ENCODE results near the gene AP5S1. TPM values are rescaled to one million over a fixed set of nuclear protein-coding genes. Genes with fewer than 3 reads are reported as not detected.
"Not testable (repeated sequence)": the region's sequence is repeated elsewhere in the genome, so short reads cannot be mapped to it uniquely, and the experiment has no call there.

Gene AP5S1
- polyA plus RNA-seq, 4 donors = 8.5 to 14.7 (median 12.0) TPM

DNA sequence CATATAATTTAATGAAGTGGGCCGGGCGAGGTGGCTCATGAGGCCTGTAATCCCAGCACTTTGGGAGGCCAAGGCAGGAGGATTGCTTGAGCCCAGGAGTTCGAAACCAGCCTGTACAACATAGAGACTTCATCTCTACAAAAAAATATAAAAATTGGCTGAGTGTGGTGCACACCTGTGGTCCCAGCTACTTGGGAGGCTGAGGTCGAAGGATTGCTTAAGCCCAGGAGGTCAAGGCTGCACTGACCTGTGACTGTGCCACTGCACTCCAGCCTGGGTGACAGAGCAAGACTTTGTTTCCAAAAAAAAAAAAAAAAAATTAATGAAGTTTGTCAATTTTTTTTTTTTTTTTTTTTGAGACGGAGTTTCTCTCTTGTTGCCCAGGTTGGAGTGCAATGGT is 9.5 kb downstream of the AP5S1 start:
- not testable (repeated sequence) for FAIRE-seq; DNase-seq; H3K27ac ChIP-seq (ENCODE audit: low read depth in 1 of 3, low read length in 2 of 3); H3K9me3 ChIP-seq (ENCODE audit: control insufficient read depth in 2 of 2, insufficient read depth in 1 of 2, low read depth in 1 of 2, low read length in 1 of 2); H3K4me1 ChIP-seq (ENCODE audit: control insufficient read depth in 3 of 3, insufficient read depth in 2 of 3, low read depth in 1 of 3, low read length in 2 of 3); H3K4me3 ChIP-seq (ENCODE audit: low read depth in 1 of 3, low read length in 3 of 3); H3K27me3 ChIP-seq (ENCODE audit: control insufficient read depth in 3 of 3, insufficient read depth in 3 of 3, low read length in 3 of 3)
- peaks cover 0 to 30% (median 0%) of the 10 kb centered on the region in 3 donors for H3K36me3 ChIP-seq (ENCODE audit: control insufficient read depth in 3 of 3, insufficient read depth in 2 of 3, low read depth in 1 of 3, low read length in 3 of 3)
- 95 to 99% (median 97%) methylated on average over 4 to 5 of the region's 5 CpGs for WGBS, 3 donors

DNA sequence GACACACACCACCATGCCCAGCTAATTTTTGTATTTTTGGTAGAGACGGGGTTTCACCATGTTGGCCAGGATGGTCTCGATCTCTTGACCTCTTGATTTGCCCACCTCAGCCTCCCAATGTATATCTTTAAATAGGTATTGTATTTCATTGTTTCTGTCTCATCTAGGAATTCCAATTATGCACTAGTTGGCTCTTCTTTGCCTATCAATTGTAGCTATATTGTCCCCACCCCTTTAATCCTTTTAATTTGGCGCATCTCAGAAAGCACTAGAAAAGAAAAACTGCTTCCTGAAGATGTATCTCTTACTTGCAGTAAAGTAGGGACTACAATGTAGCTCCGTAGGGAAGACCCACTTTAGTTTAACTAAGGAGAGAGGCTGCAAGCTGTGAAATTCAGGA is 15.8 kb downstream of the AP5S1 start:
- WGBS, 3 donors = 93 to 99% (median 98%) methylated on average over 4 of the region's 4 CpGs
- Histone ChIP-seq H3K9me3 (ENCODE audit: control insufficient read depth in 2 of 2, insufficient read depth in 1 of 2, low read depth in 1 of 2, low read length in 1 of 2) (peaks cover 0 to 3% of the 10 kb centered on the region in 2 donors), H3K4me1 (ENCODE audit: control insufficient read depth in 3 of 3, insufficient read depth in 2 of 3, low read depth in 1 of 3, low read length in 2 of 3) (no peaks in the 10 kb centered on the region), H3K27ac (ENCODE audit: low read depth in 1 of 3, low read length in 2 of 3) (no peak overlapping the region), H3K36me3 (ENCODE audit: control insufficient read depth in 3 of 3, insufficient read depth in 2 of 3, low read depth in 1 of 3, low read length in 3 of 3) (peaks cover 0 to 3% (median 0%) of the 10 kb centered on the region in 3 donors), H3K27me3 (ENCODE audit: control insufficient read depth in 3 of 3, insufficient read depth in 3 of 3, low read length in 3 of 3) (no peaks in the 10 kb centered on the region), H3K4me3 (ENCODE audit: low read depth in 1 of 3, low read length in 3 of 3) (no peak overlapping the region)
- FAIRE-seq (no peak), DNase-seq (no peak)

DNA sequence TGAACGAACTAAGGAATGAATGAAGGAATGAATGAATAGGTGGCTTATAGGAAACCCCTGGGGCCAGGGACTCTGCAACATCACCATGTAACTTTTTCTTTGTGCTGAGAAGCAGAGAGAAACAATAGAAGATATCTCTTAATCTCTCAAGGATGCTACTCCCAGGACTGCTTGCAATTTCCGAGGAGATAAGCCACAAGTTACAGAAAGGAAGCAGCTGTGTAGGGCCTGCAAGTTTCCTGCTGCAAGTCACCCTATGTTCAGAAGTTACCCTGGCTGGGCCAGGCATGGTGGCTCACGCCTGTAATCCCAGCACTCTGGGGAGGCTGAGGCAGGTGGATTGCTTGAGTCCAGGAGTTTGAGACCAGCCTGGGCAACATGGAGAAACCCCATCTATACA is 19.0 kb downstream of the AP5S1 start:
- Histone ChIP-seq H3K4me1 (ENCODE audit: control insufficient read depth in 3 of 3, insufficient read depth in 2 of 3, low read depth in 1 of 3, low read length in 2 of 3) (peaks cover 0 to 10% (median 4%) of the 10 kb centered on the region in 3 donors), H3K27ac (ENCODE audit: low read depth in 1 of 3, low read length in 2 of 3) (no peak overlapping the region), H3K27me3 (ENCODE audit: control insufficient read depth in 3 of 3, insufficient read depth in 3 of 3, low read length in 3 of 3) (no peaks in the 10 kb centered on the region), H3K9me3 (ENCODE audit: control insufficient read depth in 2 of 2, insufficient read depth in 1 of 2, low read depth in 1 of 2, low read length in 1 of 2) (peaks cover 0 to 3% of the 10 kb centered on the region in 2 donors), H3K4me3 (ENCODE audit: low read depth in 1 of 3, low read length in 3 of 3) (no peak overlapping the region), H3K36me3 (ENCODE audit: control insufficient read depth in 3 of 3, insufficient read depth in 2 of 3, low read depth in 1 of 3, low read length in 3 of 3) (no peaks in the 10 kb centered on the region)
- DNase-seq (no peak), FAIRE-seq (no peak)
- WGBS, 3 donors = 73 to 88% (median 84%) methylated on average over 3 of the region's 3 CpGs

DNA sequence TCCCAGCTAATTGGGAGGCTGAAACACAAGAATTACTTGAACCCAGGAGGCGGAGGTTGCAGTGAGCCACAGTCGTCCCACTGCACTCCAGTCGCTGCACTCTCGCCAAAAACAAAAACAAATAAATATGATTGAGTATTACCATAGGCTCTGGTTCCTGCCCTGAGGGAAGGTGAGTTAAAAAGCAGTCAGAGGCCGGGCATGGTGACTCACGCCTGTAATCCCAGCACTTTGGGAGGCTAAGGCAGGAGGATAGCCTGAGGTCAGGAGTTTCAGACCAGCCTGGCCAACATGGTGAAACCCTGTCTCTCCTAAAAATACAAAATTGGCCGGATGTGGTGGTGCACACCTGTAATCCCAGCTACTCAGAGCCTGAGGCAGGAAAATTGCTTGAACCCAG is 19.9 kb downstream of the AP5S1 start:
- WGBS, 3 donors = 92 to 95% (median 94%) methylated on average over 7 of the region's 7 CpGs
- H3K27ac ChIP-seq (ENCODE audit: low read depth in 1 of 3, low read length in 2 of 3); DNase-seq: not testable (repeated sequence)

DNA sequence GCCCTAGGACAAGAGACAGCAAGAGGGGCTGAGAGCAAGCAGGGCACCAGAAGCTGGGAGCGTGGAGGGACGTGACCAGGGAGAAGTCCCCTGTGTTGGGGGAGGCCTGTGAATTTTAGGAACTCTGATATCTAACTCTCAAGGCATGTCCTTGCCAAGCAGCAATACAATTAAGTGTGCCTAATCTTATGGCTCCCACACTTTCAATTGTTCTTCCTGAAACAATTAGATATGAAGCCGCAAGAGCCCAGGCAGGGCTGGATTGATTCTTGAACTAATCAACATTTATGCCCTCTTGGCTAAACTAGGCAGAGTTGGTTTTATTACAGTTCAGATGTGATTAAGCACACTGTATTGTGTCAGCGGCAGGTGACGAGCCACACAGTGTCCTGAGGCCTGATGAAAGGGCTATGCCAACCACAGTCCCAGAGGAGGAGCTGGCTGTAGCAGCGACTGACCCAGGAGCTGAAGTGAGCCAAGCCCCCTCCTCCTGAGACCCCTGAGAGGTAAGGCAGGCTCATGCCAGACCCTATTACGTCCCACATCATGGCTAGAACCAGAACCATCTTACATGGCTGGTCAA is 22.1 kb downstream of the AP5S1 start:
- Histone ChIP-seq H3K27me3 (ENCODE audit: control insufficient read depth in 3 of 3, insufficient read depth in 3 of 3, low read length in 3 of 3) (no peaks in the 10 kb centered on the region), H3K4me1 (ENCODE audit: control insufficient read depth in 3 of 3, insufficient read depth in 2 of 3, low read depth in 1 of 3, low read length in 2 of 3) (peaks cover 0 to 21% (median 5%) of the 10 kb centered on the region in 3 donors), H3K27ac (ENCODE audit: low read depth in 1 of 3, low read length in 2 of 3) (peak overlapping the region; percentile 31 to 93 (median 89)), H3K9me3 (ENCODE audit: control insufficient read depth in 2 of 2, insufficient read depth in 1 of 2, low read depth in 1 of 2, low read length in 1 of 2) (no peaks in the 10 kb centered on the region), H3K4me3 (ENCODE audit: low read depth in 1 of 3, low read length in 3 of 3) (no peak overlapping the region), H3K36me3 (ENCODE audit: control insufficient read depth in 3 of 3, insufficient read depth in 2 of 3, low read depth in 1 of 3, low read length in 3 of 3) (no peaks in the 10 kb centered on the region)
- no peak for FAIRE-seq
- peak; percentile 56 to 92 for DNase-seq
- 16 to 61% (median 46%) methylated on average over 7 of the region's 7 CpGs for WGBS, 3 donors

More for the DNA sequence above, 19.9 kb downstream of the AP5S1 start:
- H3K4me3 ChIP-seq (ENCODE audit: low read depth in 1 of 3, low read length in 3 of 3); H3K27me3 ChIP-seq (ENCODE audit: control insufficient read depth in 3 of 3, insufficient read depth in 3 of 3, low read length in 3 of 3); H3K36me3 ChIP-seq (ENCODE audit: control insufficient read depth in 3 of 3, insufficient read depth in 2 of 3, low read depth in 1 of 3, low read length in 3 of 3); FAIRE-seq; H3K9me3 ChIP-seq (ENCODE audit: control insufficient read depth in 2 of 2, insufficient read depth in 1 of 2, low read depth in 1 of 2, low read length in 1 of 2): not testable (repeated sequence)
- peaks cover 0 to 14% (median 4%) of the 10 kb centered on the region in 3 donors for H3K4me1 ChIP-seq (ENCODE audit: control insufficient read depth in 3 of 3, insufficient read depth in 2 of 3, low read depth in 1 of 3, low read length in 2 of 3)

DNA sequence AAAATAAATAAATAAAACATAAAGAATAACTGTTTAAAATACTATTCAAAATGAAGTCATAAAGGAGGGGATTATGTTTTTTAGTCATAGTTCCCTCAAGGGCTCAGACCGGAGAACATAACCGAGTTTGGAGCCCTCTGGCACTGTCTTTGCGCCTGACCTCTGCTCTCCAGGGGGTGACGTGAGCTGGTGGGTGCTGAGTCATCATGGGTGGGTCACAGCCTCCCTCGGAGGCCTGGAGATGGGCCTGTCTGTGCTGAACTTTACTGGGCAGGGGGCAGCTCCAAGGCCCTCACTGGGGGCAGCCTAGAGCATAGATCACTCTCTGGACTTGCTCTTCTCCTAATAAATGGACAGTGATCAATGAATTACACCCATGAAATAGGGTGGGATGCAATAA is 23.1 kb downstream of the AP5S1 start:
- Histone ChIP-seq H3K36me3 (ENCODE audit: control insufficient read depth in 3 of 3, insufficient read depth in 2 of 3, low read depth in 1 of 3, low read length in 3 of 3) (peaks cover 0 to 4% (median 0%) of the 10 kb centered on the region in 3 donors), H3K4me3 (ENCODE audit: low read depth in 1 of 3, low read length in 3 of 3) (no peak overlapping the region), H3K27me3 (ENCODE audit: control insufficient read depth in 3 of 3, insufficient read depth in 3 of 3, low read length in 3 of 3) (no peaks in the 10 kb centered on the region), H3K27ac (ENCODE audit: low read depth in 1 of 3, low read length in 2 of 3) (no peak overlapping the region), H3K4me1 (ENCODE audit: control insufficient read depth in 3 of 3, insufficient read depth in 2 of 3, low read depth in 1 of 3, low read length in 2 of 3) (peaks cover 0 to 25% (median 7%) of the 10 kb centered on the region in 3 donors), H3K9me3 (ENCODE audit: control insufficient read depth in 2 of 2, insufficient read depth in 1 of 2, low read depth in 1 of 2, low read length in 1 of 2) (no peaks in the 10 kb centered on the region)
- WGBS, 3 donors = 28 to 56% (median 40%) methylated on average over 5 of the region's 5 CpGs
- peak in 1 of 2 donors; percentile 42 for DNase-seq
- FAIRE-seq = no peak

DNA sequence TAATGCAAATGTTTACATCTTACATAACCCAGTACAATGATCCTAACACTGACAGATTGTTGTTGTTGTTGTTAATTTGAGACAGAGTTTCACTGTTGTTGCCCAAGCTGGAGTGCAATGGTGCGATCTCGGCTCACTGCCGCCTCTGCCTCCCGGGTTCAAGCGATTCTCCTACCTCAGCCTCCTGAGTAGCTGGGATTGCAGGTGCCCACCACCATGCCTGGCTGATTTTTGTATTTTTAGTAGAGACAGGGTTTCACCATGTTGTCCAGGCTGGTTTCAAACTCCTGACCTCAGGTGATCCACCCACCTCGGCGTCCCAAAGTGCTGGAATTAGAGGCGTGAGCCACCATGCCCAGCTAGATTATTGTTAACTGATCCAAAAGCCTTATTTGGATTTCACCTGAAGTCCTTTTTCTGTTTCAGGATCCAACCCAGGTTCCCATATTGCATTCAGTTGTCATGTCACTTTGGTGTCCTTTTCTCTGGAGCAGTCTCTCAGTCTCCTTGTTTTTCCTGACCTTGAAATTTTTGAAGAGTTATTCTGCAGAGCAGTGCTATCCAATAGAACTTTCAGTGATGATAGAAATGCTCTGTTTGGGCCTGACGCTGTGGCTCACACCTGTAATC is 23.8 kb downstream of the AP5S1 start:
- 77 to 89% (median 87%) methylated on average over 9 of the region's 9 CpGs for WGBS, 3 donors
- not testable (repeated sequence) for DNase-seq; H3K27me3 ChIP-seq (ENCODE audit: control insufficient read depth in 3 of 3, insufficient read depth in 3 of 3, low read length in 3 of 3); H3K27ac ChIP-seq (ENCODE audit: low read depth in 1 of 3, low read length in 2 of 3); FAIRE-seq; H3K9me3 ChIP-seq (ENCODE audit: control insufficient read depth in 2 of 2, insufficient read depth in 1 of 2, low read depth in 1 of 2, low read length in 1 of 2); H3K4me3 ChIP-seq (ENCODE audit: low read depth in 1 of 3, low read length in 3 of 3); H3K36me3 ChIP-seq (ENCODE audit: control insufficient read depth in 3 of 3, insufficient read depth in 2 of 3, low read depth in 1 of 3, low read length in 3 of 3)
- H3K4me1 ChIP-seq (ENCODE audit: control insufficient read depth in 3 of 3, insufficient read depth in 2 of 3, low read depth in 1 of 3, low read length in 2 of 3) = peaks cover 0 to 25% (median 7%) of the 10 kb centered on the region in 3 donors

DNA sequence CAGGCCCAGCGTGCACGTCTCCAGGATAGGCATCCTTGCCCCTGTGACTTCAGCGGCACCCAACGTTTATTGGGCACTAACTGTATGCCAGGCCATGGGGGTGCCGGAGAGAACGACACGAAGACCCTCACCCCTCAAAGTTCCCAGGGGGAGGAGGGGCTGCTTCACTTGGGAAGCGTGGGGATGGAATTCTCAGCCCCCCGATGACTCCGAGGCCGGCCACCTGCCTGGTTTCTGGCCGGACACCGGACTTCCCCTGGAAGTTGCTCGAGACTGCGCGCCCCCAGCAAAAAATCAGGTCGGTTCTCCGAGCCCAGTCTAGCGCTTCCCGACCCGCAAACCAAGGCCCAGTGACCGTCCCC is 26.0 kb downstream of the AP5S1 start:
- peak overlapping the region; percentile 91 to 98 (median 92) for H3K27ac ChIP-seq (ENCODE audit: low read depth in 1 of 3, low read length in 2 of 3)
- no peak for FAIRE-seq

More for the DNA sequence above, 26.0 kb downstream of the AP5S1 start:
- WGBS, 3 donors = 0 to 1% (median 0%) methylated on average over 22 of the region's 22 CpGs
- Histone ChIP-seq H3K36me3 (ENCODE audit: control insufficient read depth in 3 of 3, insufficient read depth in 2 of 3, low read depth in 1 of 3, low read length in 3 of 3) (peaks cover 0 to 6% (median 0%) of the 10 kb centered on the region in 3 donors), H3K27me3 (ENCODE audit: control insufficient read depth in 3 of 3, insufficient read depth in 3 of 3, low read length in 3 of 3) (no peaks in the 10 kb centered on the region), H3K4me3 (ENCODE audit: low read depth in 1 of 3, low read length in 3 of 3) (peak overlapping the region; percentile 90 to 100 (median 99)), H3K4me1 (ENCODE audit: control insufficient read depth in 3 of 3, insufficient read depth in 2 of 3, low read depth in 1 of 3, low read length in 2 of 3) (peaks cover 0 to 25% (median 7%) of the 10 kb centered on the region in 3 donors), H3K9me3 (ENCODE audit: control insufficient read depth in 2 of 2, insufficient read depth in 1 of 2, low read depth in 1 of 2, low read length in 1 of 2) (no peaks in the 10 kb centered on the region)
- DNase-seq = no peak
